GM21447 (cell line): ENCODE measurements around the gene SCAP.
"Not testable (repeated sequence)": the region's sequence is repeated elsewhere in the genome, so short reads cannot be mapped to it uniquely, and the experiment has no call there.

Source experiments
- ATAC-seq: cut with Tn5 transposase; IDR thresholded peaks from one replicate; pipeline ENCODE4 v1.9.1; 2021; ENCODE audit not compliant: unreplicated experiment

Gene SCAP

DNA sequence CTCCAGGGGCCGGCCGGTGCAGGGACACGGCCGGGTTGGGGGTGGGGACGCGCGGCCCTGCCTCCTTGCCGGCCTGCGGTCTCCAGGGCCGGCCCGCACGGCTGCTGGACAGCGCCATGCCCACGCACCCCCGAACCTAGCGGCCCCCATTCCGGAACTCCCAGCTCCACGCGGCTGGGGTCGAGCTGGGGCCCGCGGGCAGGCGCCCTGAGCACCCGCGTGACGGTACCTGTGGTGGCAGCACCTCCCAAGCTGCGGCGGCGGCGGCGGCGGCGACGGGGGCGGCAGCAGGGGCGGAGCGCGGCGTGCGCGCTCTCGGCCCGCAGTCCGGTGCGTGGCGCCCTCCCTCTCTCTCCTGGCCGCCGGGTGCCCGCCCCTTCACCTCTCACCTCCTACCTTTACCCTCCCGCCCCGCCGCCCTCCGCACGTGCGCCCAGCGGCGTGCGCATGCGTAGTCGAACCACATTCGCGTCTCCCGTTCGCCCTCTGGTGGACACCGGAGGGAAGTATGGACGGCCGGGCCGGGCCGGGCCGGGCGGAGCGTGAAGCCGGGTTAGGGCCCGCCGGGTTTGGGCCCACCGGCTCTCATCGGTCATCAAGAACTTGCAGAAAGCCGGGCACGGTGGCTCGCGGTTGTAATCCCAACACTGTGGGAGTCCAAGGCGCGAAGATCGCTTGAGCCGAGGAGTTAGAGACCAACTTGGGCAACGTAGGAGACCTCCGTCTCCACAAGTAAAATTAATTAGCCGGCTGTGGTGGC lies at the start of gene SCAP:
Gene SCAP (minus strand): TSS at position 372 of the 760 bp plus-strand sequence. CDS start 32,948 bp downstream, outside the sequence.
- peak; percentile 82 for ATAC-seq

DNA sequence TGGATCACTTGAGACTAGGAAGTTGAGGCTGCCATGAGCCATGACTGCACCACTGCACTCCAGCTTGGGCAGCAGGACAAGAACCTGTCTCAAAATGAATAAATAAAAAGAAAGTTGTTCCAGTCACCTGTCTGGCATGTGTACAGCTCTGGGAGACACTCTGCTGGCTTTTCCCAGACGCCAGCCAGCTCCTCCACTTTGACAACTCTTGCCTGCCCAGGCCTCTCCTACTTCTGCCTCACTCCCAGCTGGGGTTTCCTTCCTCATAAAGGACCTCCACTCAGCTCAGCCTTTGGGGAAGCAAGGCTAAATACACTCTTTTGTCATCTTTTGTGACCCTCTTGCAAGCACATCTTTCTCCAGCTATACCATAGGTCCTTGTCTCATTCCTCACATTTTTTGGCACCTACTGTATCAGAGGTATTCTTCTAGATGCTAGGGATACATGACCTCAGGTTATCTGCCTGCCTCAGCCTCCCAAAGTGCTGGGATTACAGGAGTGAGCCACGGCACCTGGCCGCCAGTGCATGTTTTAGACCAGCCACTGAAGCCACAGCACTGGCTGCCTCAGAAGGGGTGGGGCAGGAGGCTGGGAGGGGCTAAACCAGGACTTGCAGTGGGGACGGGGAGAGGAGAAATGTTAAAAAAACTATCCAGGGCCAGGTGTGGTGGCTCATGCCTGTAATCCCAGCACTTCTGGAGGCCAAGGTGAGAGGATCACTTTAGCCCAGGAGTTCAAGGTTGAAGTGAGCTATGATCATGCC lies 47.8 kb upstream of the SCAP start:
- no peak for ATAC-seq

DNA sequence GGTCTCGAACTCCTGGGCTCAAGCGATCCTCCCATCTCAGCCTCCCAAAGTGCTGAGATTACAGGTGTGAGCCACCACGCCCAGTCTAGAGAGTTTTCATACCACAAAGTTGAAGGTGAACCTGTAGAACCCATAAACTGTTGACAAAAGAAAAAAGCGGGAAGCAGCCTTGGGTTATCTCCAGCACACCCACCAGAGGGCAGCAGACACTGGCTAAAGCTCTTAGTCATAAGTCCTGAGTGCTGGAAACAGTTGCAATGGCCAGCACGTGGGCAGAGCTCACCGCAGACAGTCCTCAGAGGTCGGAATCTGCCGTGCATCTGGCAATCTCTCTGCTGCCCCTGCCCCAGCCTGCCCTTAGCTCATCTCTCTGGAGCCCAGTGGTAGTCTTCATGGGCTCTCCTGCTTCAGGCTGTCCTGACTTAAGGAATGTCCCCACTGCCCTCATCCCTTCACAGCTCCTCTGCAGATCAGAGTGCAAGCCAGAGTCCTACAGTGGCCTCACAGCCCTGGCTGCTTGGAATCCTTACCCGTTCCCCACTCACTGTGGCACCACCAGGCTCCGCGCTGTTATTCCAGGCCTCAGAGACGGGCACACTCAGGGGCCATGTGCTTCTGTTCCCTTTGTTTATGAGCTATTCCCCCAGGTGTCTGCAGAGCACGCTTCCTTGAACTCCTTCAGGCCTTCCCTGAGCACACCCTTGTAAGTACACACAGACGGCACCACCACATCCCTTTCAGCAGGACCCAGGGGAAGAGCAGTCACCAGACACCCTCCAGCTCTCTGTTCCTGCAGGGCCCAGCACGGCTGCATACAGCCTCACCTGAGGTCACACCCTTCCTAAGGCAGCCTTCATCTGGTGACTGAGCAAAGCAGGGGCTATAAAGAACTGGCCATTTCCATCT lies 46.6 kb upstream of the SCAP start:
- no peak for ATAC-seq

DNA sequence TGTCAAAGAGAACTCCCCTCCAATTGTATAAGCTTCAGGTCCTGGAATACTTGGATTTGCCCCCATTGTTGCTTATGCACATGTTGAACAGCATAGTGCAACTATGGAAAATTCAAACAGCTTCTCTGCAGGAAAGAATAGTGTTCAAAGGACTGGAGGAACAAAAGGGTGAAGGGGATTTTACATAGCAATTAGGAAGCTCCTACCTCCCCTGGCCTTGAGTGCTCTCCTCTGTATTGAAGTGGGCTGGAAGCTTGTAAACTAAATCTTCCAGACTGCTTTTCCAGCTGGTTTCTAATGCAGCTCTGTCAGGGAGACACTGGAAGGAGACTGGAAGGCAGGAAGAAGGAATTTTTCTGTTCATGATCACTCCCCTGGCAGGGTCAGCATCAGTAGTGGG lies 45.0 kb upstream of the SCAP start:
- no peak for ATAC-seq

DNA sequence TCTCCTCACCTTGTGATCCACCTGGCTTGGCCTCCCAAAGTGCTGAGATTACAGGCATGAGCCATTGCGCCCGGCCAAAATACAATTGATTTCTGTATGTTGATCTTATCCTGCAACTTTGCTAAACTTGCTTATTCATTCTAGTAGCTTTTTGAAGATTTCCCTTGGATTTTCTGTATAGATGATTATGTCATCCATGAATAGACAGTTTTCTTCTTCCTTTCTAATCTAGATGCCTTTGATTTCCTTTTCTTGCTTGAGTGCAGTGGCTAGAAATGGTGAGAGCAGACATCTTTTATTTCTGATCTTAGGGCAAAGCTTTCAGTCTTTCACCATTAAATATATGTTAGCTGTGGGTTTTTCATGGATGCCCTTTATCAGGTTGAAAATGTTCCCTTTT lies 42.2 kb upstream of the SCAP start:
- no peak for ATAC-seq

DNA sequence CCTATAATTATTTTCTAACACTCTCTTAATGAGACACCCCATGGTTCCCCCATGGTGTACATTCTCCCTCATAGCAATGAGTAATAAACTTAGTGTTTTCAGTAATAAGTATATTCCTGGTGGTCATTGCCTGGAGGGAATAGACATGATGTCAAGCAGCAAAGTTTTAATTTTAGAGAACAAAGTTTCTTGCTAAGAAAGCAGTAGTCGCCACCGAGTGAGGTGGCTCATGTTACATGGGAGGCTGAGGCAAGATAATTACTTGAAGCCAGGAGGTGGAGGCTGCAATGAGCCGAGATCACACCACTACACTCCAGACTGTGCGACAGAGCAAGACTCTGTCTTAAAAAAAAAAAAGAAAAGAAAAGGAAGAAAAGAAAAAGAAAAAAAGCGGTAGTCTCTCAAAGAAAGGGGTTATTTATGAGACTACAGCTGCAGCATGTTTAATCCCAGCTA lies 40.2 kb upstream of the SCAP start:
- no peak for ATAC-seq

DNA sequence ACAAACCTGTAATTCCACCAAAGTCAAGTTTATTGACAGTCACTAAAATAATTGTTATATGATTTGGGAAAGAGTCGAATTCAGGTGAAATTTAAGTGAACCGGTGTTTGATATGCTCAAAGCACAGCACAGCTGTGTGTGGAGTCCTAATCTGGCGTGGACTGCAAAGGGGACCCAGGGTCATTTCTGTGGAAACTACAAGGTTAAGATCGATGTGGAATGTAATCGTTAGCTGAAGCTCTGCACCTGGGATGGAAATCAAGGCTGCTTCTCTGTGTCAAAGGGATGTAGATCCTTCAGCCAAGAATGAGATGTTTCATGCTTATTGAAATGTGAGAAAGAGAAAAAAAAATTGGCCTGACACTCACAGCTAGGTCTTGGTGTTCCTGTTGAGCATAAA lies 39.4 kb upstream of the SCAP start:
- no peak for ATAC-seq

DNA sequence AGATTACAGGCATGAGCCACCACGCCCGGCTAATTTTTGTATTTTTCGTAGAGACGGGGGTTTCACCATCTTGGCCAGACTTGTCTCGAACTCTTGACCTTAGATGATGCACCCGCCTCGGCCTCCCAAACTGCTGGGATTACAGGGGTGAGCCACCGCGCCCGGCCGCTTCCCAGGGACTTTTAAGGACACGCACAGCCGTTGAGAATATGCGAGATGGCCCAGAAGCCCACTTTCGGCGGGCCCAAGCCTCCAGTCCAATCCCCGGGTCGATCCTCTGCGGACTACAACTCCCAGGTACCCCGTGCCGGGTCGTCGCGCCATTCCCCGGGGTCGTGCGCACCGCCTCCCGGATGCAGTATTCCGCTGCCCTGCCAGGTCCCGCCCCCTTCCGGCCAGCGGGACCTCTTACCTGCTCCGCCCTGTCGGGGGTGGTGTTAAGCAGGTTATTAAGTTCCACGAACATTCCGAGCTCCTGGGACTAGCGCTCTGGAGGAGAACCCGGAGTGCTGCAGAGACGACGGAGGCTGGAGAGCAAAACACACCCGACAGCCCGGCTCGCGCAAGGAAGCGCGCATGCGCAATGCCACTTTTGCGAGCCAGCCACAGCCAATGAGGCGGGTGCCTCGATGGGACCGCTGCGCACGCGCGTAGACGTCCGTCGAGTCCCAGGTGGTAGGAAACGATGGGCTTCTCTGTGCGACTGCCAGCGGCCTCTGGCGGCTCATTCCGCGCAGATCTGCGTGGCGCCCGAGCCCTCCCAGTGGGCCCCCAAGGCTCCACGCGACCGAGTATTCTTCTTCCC lies 37.6 kb upstream of the SCAP start, which contains the start of gene ELP6:
Gene ELP6 (minus strand): TSS at position 588 of the 805 bp plus-strand sequence. CDS start 122 bp downstream, at position 466.
- peak; percentile 95 for ATAC-seq

DNA sequence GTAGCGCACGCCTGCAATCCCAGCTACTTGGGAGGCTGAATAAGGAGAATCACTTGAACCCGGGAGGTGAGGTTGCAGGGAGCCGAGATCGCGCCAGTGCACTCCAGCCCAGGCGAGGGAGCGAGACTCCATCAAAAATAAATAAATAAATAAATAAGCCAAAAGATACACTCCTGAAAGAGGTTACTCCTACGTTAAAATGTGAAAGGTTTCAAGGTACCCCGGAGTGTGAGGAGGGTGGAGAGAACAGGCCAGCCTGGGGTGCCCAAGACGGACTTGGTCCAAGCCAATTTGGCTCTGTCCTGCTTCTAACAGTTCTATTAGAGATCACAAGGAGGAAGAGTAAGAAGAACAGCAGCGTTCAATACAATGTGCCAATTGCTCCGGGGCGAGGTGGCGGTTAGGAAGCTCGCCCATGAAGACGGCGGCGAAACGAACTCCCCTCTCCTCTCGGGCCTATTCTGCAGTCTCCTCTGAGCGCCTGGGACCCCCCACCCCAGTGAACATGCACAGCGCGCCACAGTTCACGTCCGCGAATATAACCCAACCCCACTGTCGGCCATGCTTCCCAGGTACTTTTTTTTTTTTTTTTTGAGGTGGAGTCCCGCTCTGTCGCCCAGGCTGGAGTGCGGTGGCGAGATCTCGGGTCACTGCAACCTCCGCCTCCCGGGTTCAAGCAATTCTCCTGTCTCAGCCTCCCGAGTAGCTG lies 36.8 kb upstream of the SCAP start:
- peak; percentile 9 for ATAC-seq

DNA sequence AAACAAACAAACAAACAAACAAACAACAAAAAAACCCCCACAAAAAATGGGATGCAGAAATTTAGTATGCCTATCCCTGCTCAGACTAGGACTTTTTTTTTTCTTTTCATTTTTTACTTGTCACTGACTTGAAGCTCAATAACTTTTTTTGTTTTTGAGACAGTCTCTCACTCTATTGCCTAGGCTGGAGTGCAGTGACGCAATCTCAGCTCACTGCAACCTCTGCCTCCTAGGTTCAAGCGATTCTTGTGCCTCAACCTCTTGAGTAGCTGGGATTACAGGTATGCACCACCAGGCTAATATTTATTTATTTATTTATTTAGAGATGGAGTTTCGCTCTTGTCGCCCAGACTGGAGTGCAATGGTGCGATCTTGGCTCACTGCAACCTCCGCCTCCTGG lies 29.5 kb upstream of the SCAP start:
- ATAC-seq, result not testable (repeated sequence)

DNA sequence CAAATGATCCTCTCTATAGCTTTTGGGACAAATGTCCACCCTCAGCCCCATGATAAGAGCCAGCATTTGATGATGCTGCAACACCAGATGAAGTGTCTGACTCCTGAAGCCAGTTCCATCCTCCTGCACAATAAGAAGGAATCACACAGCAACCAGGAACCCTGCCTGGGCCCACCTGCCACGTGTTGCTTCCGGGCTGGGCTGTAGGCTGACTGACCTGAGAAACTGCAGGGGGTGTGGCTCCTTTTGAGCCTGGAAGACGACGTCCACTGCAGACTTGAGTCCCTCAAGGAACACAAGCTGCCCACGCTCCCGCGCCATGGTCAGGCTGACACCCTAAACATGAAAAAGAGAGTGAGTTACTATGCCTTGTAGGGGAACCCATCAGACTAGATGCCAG lies 28.4 kb upstream of the SCAP start:
- ATAC-seq, result no peak

DNA sequence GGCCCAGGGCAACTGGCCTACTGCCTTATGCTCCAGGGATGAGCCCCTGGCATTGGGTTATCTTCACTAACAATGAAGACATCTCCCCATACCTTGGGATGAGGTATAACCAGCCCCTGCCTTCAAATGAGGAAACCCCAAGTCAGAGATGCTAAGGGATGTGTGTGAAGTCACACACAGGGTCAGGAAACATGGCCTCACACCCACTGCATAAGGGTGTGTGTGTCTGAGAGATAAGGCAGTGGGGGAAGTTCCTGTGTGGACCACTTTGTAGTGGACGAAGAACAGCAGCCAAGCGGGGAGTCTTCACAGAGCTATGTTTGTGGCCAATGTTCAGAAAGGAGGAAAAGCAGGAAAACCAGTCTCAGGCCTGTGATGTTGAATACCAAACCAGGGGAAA lies 27.3 kb upstream of the SCAP start:
- no peak for ATAC-seq

DNA sequence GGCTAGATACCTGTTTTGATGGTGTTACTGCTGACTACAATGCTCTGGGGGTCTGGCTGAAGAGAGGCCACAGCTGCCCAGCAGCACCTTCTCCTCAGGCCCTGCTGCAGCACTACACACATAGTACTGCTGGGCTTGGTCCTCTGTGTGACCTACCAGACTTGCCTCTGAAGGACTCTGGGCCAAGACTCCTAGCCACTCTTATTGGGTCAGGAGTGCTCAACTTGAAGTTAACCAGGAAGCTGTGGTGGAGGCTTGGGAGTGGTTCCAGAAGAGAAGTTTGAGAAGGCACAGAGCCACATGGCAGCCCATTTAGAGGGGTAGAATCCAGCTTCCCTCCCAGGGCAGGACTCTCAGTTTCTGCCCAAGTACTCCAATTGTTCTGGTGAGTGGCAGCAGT lies 21.2 kb upstream of the SCAP start:
- ATAC-seq, result no peak

DNA sequence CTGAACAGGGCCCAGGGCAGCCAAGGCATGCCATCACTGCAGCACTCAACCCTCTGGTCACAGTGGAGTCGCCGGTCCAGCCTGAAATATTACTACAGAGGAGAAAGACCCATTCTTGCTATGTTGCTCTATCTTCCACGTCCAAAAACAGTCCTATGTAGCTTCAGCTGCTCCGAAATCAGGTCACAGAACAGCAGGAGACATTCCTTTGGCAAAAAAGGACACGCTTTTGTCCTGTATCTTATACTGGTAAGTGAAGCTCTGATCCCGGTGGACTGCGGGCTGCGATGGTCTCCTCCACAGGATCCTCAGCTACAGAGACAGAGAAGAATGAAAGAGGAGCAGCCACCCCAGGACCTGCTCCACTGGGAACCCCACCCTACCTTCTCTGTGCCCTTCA lies 20.1 kb upstream of the SCAP start:
- no peak for ATAC-seq

DNA sequence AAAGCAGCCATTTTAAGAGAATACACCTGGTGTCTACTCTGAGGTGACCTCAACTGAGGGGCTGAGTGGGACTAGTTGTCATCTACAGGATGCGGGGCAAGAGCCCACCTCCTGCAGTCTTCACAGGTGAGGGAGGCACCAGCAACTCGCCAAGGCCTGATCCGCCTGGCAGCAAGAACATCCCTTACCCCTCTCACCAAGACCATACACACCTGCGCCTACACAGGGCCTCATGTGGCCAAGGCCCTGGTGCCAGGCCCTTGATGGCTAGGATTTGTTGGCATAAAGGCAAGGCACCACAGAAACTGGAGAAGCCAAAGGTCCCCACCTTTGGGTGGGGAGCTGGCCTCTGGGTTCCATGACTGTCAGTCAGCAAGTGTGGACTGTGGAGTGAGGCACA lies 19.4 kb upstream of the SCAP start:
- ATAC-seq, result no peak

DNA sequence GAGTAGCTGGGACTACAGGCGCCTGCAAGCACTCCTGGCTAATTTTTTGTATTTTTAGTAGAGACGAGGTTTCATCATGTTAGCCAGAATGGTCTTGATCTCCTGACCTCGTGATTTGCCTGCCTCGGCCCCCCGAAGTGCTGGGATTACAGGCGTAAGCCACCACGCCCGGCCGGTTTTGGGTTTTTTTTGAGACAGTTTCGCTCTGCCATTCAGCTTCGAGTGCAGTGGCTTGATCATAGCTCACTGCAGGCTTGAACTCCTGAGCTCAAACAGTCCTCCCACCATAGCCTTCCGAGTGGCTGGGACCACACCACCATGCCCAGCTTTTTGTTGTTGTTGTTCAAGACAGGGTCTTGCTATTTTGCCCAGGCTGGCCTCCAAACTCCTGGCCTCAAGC lies 16.0 kb upstream of the SCAP start:
- ATAC-seq, result no peak

DNA sequence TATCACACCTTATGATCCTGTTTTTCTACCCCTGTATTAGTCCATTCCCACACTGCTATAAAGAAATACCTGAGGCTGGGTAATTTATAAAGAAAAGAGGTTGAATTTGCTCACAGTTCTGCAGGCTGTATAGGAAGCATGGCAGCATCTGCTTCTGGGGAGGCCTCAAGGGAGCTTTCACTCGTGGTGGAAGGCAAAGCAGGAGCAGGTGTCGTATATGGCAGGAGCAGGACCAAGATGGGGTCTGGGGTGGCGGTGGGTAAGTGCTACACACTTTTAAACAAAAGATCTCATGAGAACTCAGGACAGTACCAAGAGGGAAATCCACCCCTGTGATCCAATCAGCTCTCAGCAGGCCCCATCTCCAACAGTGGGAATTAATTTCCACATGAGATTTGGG lies 15.4 kb upstream of the SCAP start:
- ATAC-seq, result no peak

DNA sequence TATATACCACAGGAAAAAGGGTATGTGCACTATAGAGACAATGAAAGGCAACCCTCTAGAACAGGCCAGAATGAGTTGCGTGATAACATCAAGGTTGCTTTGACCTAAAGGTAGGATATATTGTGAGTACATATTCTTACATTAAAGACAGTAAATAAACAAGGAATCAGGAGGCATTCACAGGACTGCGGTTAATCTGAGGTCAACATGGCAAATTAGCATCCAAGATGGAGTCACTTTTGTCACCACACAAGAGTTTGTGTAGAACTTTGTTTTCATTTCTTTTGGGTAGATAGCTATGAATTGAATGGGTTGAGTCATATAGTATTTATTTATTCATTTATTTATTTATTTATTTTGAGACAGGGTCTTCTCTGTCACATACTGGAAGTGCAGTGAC lies 11.5 kb upstream of the SCAP start:
- ATAC-seq, result no peak

DNA sequence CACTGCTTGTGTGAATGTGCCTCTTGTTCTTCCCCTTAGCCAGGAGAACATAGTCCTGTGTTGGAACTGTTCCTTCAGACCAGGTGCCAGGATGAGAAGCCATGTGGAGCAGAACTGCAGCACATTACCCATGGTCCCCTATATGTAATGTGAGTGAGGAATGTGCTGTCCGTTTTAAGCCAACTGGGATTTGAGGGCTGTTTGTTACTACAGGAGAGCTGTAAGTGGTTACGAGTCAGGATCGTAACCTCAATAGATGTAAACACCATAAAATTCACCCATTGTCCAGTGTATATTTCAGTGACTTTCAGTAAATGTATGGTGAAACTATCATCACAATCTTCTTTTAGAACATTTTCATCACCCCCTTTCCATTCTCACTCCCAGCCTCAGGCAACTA lies 10.1 kb upstream of the SCAP start:
- no peak for ATAC-seq

DNA sequence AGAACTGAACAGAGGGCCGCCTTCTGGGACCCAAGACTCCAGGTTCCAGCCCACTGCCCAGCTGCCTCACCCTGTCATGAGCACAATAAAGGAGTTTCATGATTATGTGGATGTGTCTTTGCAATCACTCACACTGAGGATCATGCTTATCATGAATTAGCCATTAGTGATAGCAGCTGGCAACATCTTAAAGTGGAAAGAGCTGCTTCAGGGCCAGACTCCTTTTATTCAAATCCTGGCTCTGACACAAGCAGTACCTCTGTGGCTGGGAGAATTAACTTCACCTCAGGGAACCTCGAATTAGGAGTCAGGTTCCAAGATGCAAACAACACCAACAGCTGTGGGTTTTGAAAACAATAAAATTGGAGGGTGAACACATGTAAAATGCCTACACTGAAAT lies 6.6 kb upstream of the SCAP start:
- no peak for ATAC-seq
